ENCODE results near the gene HOXC10. TPM values are rescaled to one million over a fixed set of nuclear protein-coding genes. Genes with fewer than 3 reads are reported as not detected.
A peak's percentile ranks its signal among the peaks of the same experiment; 100 is the strongest.

HOXC10 gene
- total RNA-seq, result not detected
- long read RNA-seq, result 0 reads

- peak; percentile 55 for ATAC-seq (ENCODE audit: poor library complexity)
These were observed at the start of gene HOXC10 for GRCh38 chr12:53984901-53985691. Gene HOXC10 (plus strand): TSS chr12:53985146. CDS start chr12:53985260, 114 bp downstream.

GRCh38 chr12:53935383-53936341 is 49.3 kb upstream of the HOXC10 start:
- ATAC-seq (ENCODE audit: poor library complexity), result no peak
- no peak for DNase-seq
- intact Hi-C loops (cut with DNase I), result no loop called here

More at GRCh38 chr12:53984901-53985691, at the start of gene HOXC10:
- peak; percentile 86 for DNase-seq
- intact Hi-C loops (cut with DNase I), result no loop called here

- DNase-seq (no peak), ATAC-seq (ENCODE audit: poor library complexity) (no peak)
- intact Hi-C loops (cut with DNase I), result no loop called here
These were observed 47.8 kb upstream of the HOXC10 start for GRCh38 chr12:53937099-53937498.

- DNase-seq (no peak), ATAC-seq (ENCODE audit: poor library complexity) (no peak)
- intact Hi-C loops (cut with DNase I), result no loop called here
These were observed 47.2 kb upstream of the HOXC10 start for GRCh38 chr12:53937596-53938325.

- intact Hi-C loops (cut with DNase I), result no loop called here
These were observed 46.4 kb upstream of the HOXC10 start, which contains the start of gene HOXC13 for GRCh38 chr12:53938326-53939140. Gene HOXC13 (plus strand): TSS chr12:53938831. CDS start chr12:53938907, 76 bp downstream.

GRCh38 chr12:53939141-53940108 is 45.5 kb upstream of the HOXC10 start:
- no peak for ATAC-seq (ENCODE audit: poor library complexity)
- no peak for DNase-seq
- intact Hi-C loops (cut with DNase I), result no loop called here

More at GRCh38 chr12:53938326-53939140, 46.4 kb upstream of the HOXC10 start, which contains the start of gene HOXC13:
- ATAC-seq (ENCODE audit: poor library complexity) (peak; percentile 15), DNase-seq (no peak)

GRCh38 chr12:53940443-53941014 is 44.4 kb upstream of the HOXC10 start:
- intact Hi-C loops (cut with DNase I), result no loop called here
- no peak for DNase-seq
- ATAC-seq (ENCODE audit: poor library complexity), result no peak

- intact Hi-C loops (cut with DNase I), result no loop called here
- DNase-seq, result no peak
- no peak for ATAC-seq (ENCODE audit: poor library complexity)
These were observed 43.8 kb upstream of the HOXC10 start for GRCh38 chr12:53941187-53941586.

- ATAC-seq (ENCODE audit: poor library complexity) (no peak), DNase-seq (no peak)
- intact Hi-C loops (cut with DNase I), result no loop called here
These were observed 43.2 kb upstream of the HOXC10 start for GRCh38 chr12:53941750-53942149.

GRCh38 chr12:53942467-53942997 is 42.4 kb upstream of the HOXC10 start:
- ATAC-seq (ENCODE audit: poor library complexity) (no peak), DNase-seq (no peak)
- intact Hi-C loops (cut with DNase I), result no loop called here

- intact Hi-C loops (cut with DNase I), result no loop called here
- ATAC-seq (ENCODE audit: poor library complexity) (no peak), DNase-seq (no peak)
These were observed 40.7 kb upstream of the HOXC10 start for GRCh38 chr12:53944209-53944608.

- intact Hi-C loops (cut with DNase I), result no loop called here
- no peak for DNase-seq
- ATAC-seq (ENCODE audit: poor library complexity), result no peak
These were observed 39.8 kb upstream of the HOXC10 start for GRCh38 chr12:53944907-53945847.

GRCh38 chr12:53947743-53948142 is 37.2 kb upstream of the HOXC10 start:
- ATAC-seq (ENCODE audit: poor library complexity) (no peak), DNase-seq (no peak)
- intact Hi-C loops (cut with DNase I), result no loop called here

GRCh38 chr12:53948650-53949593 is 36.0 kb upstream of the HOXC10 start:
- DNase-seq (no peak), ATAC-seq (ENCODE audit: poor library complexity) (no peak)
- intact Hi-C loops (cut with DNase I), result no loop called here
